CD4-positive, alpha-beta memory T cell (primary cell): Measurements from ENCODE around the gene SYTL3. TPM values are rescaled to one million over a fixed set of nuclear protein-coding genes. Genes with fewer than 3 reads are reported as not detected.
"Not testable (repeated sequence)": the region's sequence is repeated elsewhere in the genome, so short reads cannot be mapped to it uniquely, and the experiment has no call there.

Source experiments
- CTCF ChIA-PET: fragments of 350-600 bp; sonication (Branson Sonifier 250); formaldehyde crosslinking; loops from one replicate; lab custom pipeline; 2021; ENCODE audit warnings: inconsistent platforms; ENCODE audit not compliant: partially characterized antibody; lab: Charles Lee
- POLR2A ChIA-PET: fragments of 350-600 bp; sonication (Branson Sonifier 250); formaldehyde crosslinking; loops from one replicate; lab custom pipeline; 2021; ENCODE audit not compliant: partially characterized antibody; lab: Charles Lee
- DNase-seq, 5 donors: peaks; one replicate each; pipeline versions ENCODE4 v3.0.0 to v3.0.0-alpha.2; 2020 to 2022; ENCODE audit warnings: mixed read lengths in 1 of 5
- H3K27ac ChIP-seq: one replicate; pipeline ENCODE4 v1.7.0; 2013; ENCODE audit warnings: low read depth, low read length
- H3K27me3 ChIP-seq: 2 replicates; pipeline ENCODE4 v1.7.0; 2013; ENCODE audit warnings: mild to moderate bottlenecking, low read length, moderate library complexity; ENCODE audit not compliant: insufficient read depth
- H3K36me3 ChIP-seq: 2 replicates; pipeline ENCODE4 v1.7.0; 2013; ENCODE audit warnings: mild to moderate bottlenecking, low read length, moderate library complexity; ENCODE audit not compliant: insufficient read depth
- H3K4me1 ChIP-seq: 2 replicates; pipeline ENCODE4 v1.7.0; 2013; ENCODE audit warnings: mild to moderate bottlenecking, low read length, moderate library complexity; ENCODE audit not compliant: insufficient read depth
- H3K4me3 ChIP-seq, 2 donors: one replicate each; pipeline ENCODE4 v1.7.0; 2013; ENCODE audit warnings: low read length in 2 of 2, mild to moderate bottlenecking in 1 of 2
- H3K9me3 ChIP-seq, 2 donors: one replicate each; pipeline ENCODE4 v1.7.0; 2013; ENCODE audit warnings: low read length in 2 of 2, control low read depth in 1 of 2; ENCODE audit not compliant: control insufficient read depth in 1 of 2
- H3K27ac Mint-ChIP-seq, 7 donors: one replicate each; pipeline ENCODE4 v1.8.0; 2020 to 2021; ENCODE audit warnings: mixed read lengths in 7 of 7, mild to moderate bottlenecking in 6 of 7, inconsistent platforms in 3 of 7, moderate library complexity in 3 of 7
- H3K27me3 Mint-ChIP-seq, 2 donors: one replicate each; pipeline ENCODE4 v1.8.0; 2020 to 2021; ENCODE audit warnings: mixed read lengths in 2 of 2
- H3K36me3 Mint-ChIP-seq, 2 donors: one replicate each; pipeline ENCODE4 v1.8.0; 2020 to 2021; ENCODE audit warnings: mixed read lengths in 2 of 2, inconsistent platforms in 1 of 2, mild to moderate bottlenecking in 1 of 2
- H3K4me1 Mint-ChIP-seq, 4 donors: one replicate each; pipeline ENCODE4 v1.8.0; 2020 to 2021; ENCODE audit warnings: mixed read lengths in 4 of 4, mild to moderate bottlenecking in 1 of 4
- H3K4me3 Mint-ChIP-seq, 8 donors: one replicate each; pipeline ENCODE4 v1.8.0; 2020 to 2021; ENCODE audit warnings: mixed read lengths in 8 of 8, mild to moderate bottlenecking in 7 of 8, moderate library complexity in 6 of 8, inconsistent platforms in 3 of 8
- H3K9me3 Mint-ChIP-seq, 8 donors: one replicate each; pipeline ENCODE4 v1.8.0; 2020 to 2021; ENCODE audit warnings: mixed read lengths in 8 of 8, mild to moderate bottlenecking in 5 of 8, inconsistent platforms in 3 of 8, moderate library complexity in 1 of 8
- intact Hi-C: fragments of 100-400 bp; cut with micrococcal nuclease; formaldehyde crosslinking; loops from one replicate; pipeline ENCODE4 v1.15.1; 2023
- polyA plus RNA-seq, 2 donors: library from polyadenylated mRNA; unstranded; fragments of 300-500 nt; fragmentation: Illumina TruSeq; gene quantifications; one replicate each; pipeline ENCODE4 v1.2.3, GENCODE V29; 2021
- total RNA-seq, 2 experiments: library from RNA; stranded (reverse); gene quantifications; one replicate each; pipeline ENCODE4 v1.2.3, GENCODE V29; 2021

SYTL3 gene
- total and polyA plus RNA-seq, 4 experiments from 2014 or later = 11.9 to 24.3 (median 17.8) TPM

DNA sequence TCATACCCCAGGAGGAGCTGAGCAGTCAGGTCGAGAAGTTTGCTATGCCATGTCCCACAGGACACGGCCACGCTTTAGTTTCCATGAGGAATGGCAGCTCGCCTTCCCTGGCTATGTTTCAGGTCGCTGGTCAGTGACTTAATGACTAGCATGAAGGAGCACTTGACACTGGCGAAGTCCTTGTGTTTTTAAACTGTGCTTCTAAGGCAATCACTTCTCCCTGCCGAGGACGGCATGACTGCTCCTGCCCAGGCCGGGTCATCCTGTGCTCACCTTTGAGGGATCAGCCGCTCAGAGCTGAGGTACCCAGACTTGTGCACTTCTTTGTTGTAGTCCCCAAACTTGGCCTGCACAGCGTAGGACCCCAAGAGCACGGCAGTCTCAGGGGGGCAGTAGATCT, 135.2 kb downstream of the SYTL3 start:
- DNase-seq = no peak
- peaks cover 73 to 92% of the 10 kb centered on the region in 2 donors for H3K36me3 Mint-ChIP-seq
- H3K9me3 Mint-ChIP-seq = peaks cover 0 to 2% (median 0%) of the 10 kb centered on the region in 8 donors
- Histone ChIP-seq H3K4me1 (peaks cover 33% of the 10 kb centered on the region), H3K27me3 (no peaks in the 10 kb centered on the region), H3K27ac (no peak overlapping the region), H3K9me3 (no peaks in the 10 kb centered on the region), H3K36me3 (peaks cover 79% of the 10 kb centered on the region), H3K4me3 (no peak overlapping the region)
- POLR2A ChIA-PET = interaction anchor here (0.9 to 1.8 kb wide), 3 partner anchors 34 to 85 kb away, joined by 3 to 12 read pairs (median 6); partner anchors contain the start of gene EZR
- H3K4me3 Mint-ChIP-seq = no peak overlapping the region
- peak overlapping the region in 6 of 7 donors; percentile 29 to 78 (median 66) for H3K27ac Mint-ChIP-seq
- intact Hi-C loops = no loop called here
- peaks cover 21 to 62% (median 35%) of the 10 kb centered on the region in 4 donors for H3K4me1 Mint-ChIP-seq
- CTCF ChIA-PET = interaction anchor here (1.2 to 2.0 kb wide), 2 partner anchors 8 to 174 kb away, joined by 3 to 6 read pairs; no protein-coding TSS in a partner anchor
- no peaks in the 10 kb centered on the region for H3K27me3 Mint-ChIP-seq

DNA sequence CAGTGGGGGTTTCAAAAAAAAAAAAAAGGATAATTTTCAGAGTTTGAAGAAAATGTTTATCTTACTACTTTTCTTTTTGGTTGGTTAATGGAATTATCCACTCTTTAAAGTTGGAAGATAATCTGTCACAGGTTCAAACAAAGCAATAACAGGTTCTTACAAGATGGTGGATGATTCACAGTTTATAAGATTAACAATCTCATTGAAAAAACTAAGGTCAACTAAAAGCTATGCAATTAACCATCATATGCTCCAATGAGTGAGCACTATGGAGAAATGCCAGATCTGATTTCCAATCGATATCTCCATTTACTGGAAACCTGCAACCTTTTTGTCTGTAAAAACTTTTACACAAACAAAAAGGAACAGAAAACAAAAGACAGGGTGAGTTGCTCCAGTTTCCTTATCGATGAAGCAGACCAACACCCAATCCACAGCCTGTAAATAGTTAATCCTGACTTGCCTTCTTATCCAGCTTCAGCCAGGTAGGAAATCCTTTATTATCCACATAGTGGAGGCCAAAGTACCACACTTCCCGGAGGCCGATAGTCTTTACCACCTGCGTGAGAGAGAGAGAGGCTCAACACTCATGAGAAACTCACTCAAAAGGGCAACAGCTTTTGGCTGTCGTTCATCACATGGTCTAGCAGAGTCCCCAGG, 136.9 kb downstream of the SYTL3 start:
- H3K9me3 Mint-ChIP-seq = peaks cover 0 to 2% (median 0%) of the 10 kb centered on the region in 8 donors
- H3K27ac ChIP-seq = no peak overlapping the region
- no peaks in the 10 kb centered on the region for H3K9me3 ChIP-seq
- peak overlapping the region in 6 of 7 donors; percentile 41 to 83 (median 66) for H3K27ac Mint-ChIP-seq
- H3K27me3 Mint-ChIP-seq = no peaks in the 10 kb centered on the region
- peaks cover 59 to 85% of the 10 kb centered on the region in 2 donors for H3K36me3 Mint-ChIP-seq
- intact Hi-C loops = no loop called here
- H3K4me1 Mint-ChIP-seq = peaks cover 30 to 64% (median 44%) of the 10 kb centered on the region in 4 donors
- no peak for DNase-seq
- ChIA-PET POLR2A (interaction anchor here (1.1 to 1.2 kb wide), 2 partner anchors 11 to 81 kb away, joined by 3 read pairs; no protein-coding TSS in a partner anchor), CTCF (interaction anchor here (0.9 kb wide), 1 partner anchor 17 kb away, joined by 3 read pairs; no protein-coding TSS in a partner anchor)
- H3K36me3 ChIP-seq = peaks cover 62% of the 10 kb centered on the region
- H3K4me3 ChIP-seq = no peak overlapping the region
- H3K4me3 Mint-ChIP-seq = no peak overlapping the region
- no peaks in the 10 kb centered on the region for H3K27me3 ChIP-seq
- peaks cover 45% of the 10 kb centered on the region for H3K4me1 ChIP-seq

DNA sequence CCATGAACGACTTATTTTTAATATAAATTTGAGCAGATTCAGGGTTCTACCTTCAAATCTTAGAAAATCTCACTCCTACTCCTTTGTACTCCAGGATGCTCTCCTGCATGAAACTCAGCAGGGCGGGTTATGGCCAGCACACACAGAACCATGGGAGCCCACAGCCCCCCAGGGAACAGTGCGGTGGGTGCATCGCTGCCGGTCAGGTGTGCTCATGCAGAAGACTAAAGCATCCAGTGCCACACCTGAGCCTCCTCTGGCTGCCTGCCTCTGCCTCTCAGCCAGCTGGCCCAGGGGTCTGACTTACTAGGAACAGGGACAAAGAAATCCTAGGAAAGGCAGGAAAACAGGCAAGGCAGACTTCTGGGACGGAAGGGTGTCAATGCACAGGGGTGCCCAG, 137.5 kb downstream of the SYTL3 start:
- ChIA-PET POLR2A (interaction anchor here (1.1 kb wide), 1 partner anchor 80 kb away, joined by 3 read pairs; no protein-coding TSS in a partner anchor), CTCF (interaction anchor here (1.3 kb wide), 1 partner anchor 171 kb away, joined by 4 read pairs; no protein-coding TSS in a partner anchor)
- H3K4me1 Mint-ChIP-seq = peaks cover 32 to 67% (median 46%) of the 10 kb centered on the region in 4 donors
- H3K36me3 ChIP-seq = peaks cover 56% of the 10 kb centered on the region
- peak overlapping the region in 4 of 7 donors; percentile 62 to 83 (median 74) for H3K27ac Mint-ChIP-seq
- peaks cover 54 to 79% of the 10 kb centered on the region in 2 donors for H3K36me3 Mint-ChIP-seq
- H3K9me3 ChIP-seq = no peaks in the 10 kb centered on the region
- peaks cover 51% of the 10 kb centered on the region for H3K4me1 ChIP-seq
- H3K4me3 ChIP-seq = no peak overlapping the region
- H3K27me3 ChIP-seq = no peaks in the 10 kb centered on the region
- no peak overlapping the region for H3K27ac ChIP-seq
- intact Hi-C loops = no loop called here
- H3K9me3 Mint-ChIP-seq = peaks cover 0 to 2% (median 0%) of the 10 kb centered on the region in 8 donors
- no peak overlapping the region for H3K4me3 Mint-ChIP-seq
- H3K27me3 Mint-ChIP-seq = no peaks in the 10 kb centered on the region
- no peak for DNase-seq

DNA sequence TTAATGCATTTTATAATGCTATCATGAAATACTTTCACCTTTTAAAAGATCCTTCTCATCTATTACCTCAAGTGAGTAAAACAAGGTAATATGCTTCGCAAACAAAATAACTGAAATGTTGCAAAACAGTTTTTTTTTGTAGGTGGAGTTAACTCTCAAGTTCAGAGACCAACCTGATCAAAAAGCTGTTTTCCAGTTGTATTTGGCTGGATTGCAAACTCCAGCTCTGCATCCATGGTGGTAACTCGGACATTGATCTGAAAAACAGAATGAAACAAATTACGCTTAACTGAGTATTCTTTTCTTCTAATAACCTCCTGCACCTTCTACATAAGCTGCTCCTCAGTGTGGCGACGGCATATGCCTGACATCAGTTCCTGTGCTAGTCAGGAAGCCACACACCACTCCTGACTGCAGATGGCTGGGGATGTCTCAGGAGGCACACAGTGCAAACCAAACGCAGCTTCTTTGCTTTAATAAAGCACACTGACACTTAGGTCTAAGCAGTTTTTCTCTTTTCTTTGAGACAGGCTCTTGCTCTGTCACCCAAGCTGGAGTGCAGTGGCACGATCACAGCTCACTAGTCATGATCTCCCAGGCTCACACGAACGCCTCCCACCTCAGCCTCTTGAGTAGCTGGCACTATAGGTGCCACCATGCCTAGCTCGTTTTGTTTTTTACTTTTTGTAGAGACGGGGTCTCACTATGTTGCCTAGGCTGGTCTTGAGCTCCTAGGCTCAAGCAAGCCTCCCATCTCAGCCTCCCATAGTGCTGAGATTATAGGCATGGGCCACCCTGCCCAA, 139.5 kb downstream of the SYTL3 start:
- peak; percentile 65 to 82 (median 75) for DNase-seq

DNA sequence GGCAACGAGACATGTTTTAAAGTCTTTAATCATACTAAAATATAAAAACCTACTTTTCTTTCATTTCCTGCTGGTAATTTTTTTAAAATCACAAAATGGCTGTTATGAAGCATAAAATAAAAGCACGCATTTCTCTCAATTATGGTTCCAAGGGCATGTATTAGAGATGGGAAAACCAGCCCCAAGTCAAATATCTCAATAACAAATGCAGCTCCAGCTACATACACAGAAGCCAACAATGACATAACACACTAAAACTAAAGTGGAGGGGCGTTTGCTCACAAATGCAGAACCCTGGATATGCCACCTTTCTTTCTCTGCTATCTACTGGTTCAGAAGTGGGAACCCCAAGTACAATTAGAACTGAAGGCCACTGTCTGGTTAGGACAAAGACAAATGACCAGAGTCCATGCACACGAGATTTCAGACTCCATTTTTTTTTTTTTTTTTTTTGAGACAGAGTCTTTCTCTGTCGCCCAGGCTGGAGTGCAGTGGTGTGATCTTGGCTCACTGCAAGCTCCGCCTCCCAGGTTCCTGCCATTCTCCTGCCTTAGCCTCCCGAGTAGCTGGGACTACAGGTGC, 141.5 kb downstream of the SYTL3 start:
- Mint-ChIP-seq H3K4me3 (peak overlapping the region in 4 of 8 donors; percentile 12 to 71 (median 53)), H3K4me1 (peaks cover 55 to 82% (median 72%) of the 10 kb centered on the region in 4 donors), H3K27ac (peak overlapping the region; percentile 73 to 95 (median 90)), H3K9me3 (peaks cover 0 to 2% (median 0%) of the 10 kb centered on the region in 8 donors), H3K27me3 (no peaks in the 10 kb centered on the region), H3K36me3 (peaks cover 27 to 49% of the 10 kb centered on the region in 2 donors)
- ChIA-PET CTCF (interaction anchor here (0.9 to 9.1 kb wide), 9 partner anchors 12 to 181 kb away, joined by 3 to 108 read pairs (median 10); no protein-coding TSS in a partner anchor), POLR2A (interaction anchor here (0.7 to 6.2 kb wide), 5 partner anchors 12 to 77 kb away, joined by 3 to 47 read pairs (median 4); no protein-coding TSS in a partner anchor)
- peaks cover 20% of the 10 kb centered on the region for H3K36me3 ChIP-seq
- DNase-seq = no peak
- no peak overlapping the region for H3K4me3 ChIP-seq
- H3K27me3 ChIP-seq = no peaks in the 10 kb centered on the region
- intact Hi-C loops = loop anchor here (5.0 to 10.0 kb wide), 3 partner anchors 74 to 343 kb away; no protein-coding TSS in a partner anchor
- peaks cover 76% of the 10 kb centered on the region for H3K4me1 ChIP-seq
- H3K9me3 ChIP-seq = no peaks in the 10 kb centered on the region
- no peak overlapping the region for H3K27ac ChIP-seq

More for the DNA sequence above, 139.5 kb downstream of the SYTL3 start:
- no peaks in the 10 kb centered on the region for H3K27me3 ChIP-seq
- CTCF ChIA-PET = interaction anchor here (0.7 to 9.1 kb wide), 22 partner anchors 9 to 321 kb away, joined by 3 to 108 read pairs (median 4); partner anchors contain the start of gene RSPH3
- POLR2A ChIA-PET = interaction anchor here (0.6 to 2.8 kb wide), 22 partner anchors 9 to 318 kb away, joined by 3 to 27 read pairs (median 6); partner anchors contain the start of genes EZR and RSPH3
- Mint-ChIP-seq H3K4me1 (peaks cover 45 to 75% (median 57%) of the 10 kb centered on the region in 4 donors), H3K9me3 (peaks cover 0 to 2% (median 0%) of the 10 kb centered on the region in 8 donors), H3K36me3 (peaks cover 36 to 67% of the 10 kb centered on the region in 2 donors), H3K27me3 (no peaks in the 10 kb centered on the region), H3K27ac (peak overlapping the region; percentile 88 to 97 (median 91)), H3K4me3 (peak overlapping the region; percentile 62 to 82 (median 74))
- intact Hi-C loops = loop anchor here (1.0 kb wide), 2 partner anchors 64 to 183 kb away; no protein-coding TSS in a partner anchor
- peaks cover 36% of the 10 kb centered on the region for H3K36me3 ChIP-seq
- H3K4me3 ChIP-seq = peak overlapping the region in 1 of 2 donors; percentile 1
- H3K4me1 ChIP-seq = peaks cover 64% of the 10 kb centered on the region
- H3K27ac ChIP-seq = peak overlapping the region; percentile 41
- H3K9me3 ChIP-seq = no peaks in the 10 kb centered on the region

DNA sequence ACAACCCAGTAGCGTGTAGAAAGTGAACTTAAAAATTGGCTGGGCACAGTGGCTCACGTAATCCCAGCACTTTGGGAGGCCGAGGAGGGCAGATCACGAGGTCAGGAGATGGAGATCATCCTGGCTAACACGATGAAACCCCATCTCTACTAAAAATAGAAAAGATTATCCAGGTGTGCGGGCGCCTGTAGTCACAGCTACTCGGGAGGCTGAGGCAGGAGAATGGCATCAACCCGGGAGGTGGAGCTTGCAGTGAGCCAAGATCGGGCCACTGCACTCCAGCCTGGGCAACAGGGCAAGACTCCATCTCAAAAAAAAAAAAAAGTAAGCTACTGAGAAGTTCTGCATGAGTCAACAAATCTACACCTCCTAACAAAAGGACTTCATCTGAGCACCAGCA, 142.7 kb downstream of the SYTL3 start:
- CTCF ChIA-PET = interaction anchor here (0.9 to 9.1 kb wide), 21 partner anchors 8 to 342 kb away, joined by 3 to 108 read pairs (median 6); no protein-coding TSS in a partner anchor
- H3K9me3 Mint-ChIP-seq, H3K36me3 ChIP-seq, H3K27me3 Mint-ChIP-seq, H3K27me3 ChIP-seq, DNase-seq, H3K9me3 ChIP-seq, H3K4me3 ChIP-seq, H3K27ac ChIP-seq: not testable (repeated sequence)
- POLR2A ChIA-PET = interaction anchor here (1.0 to 6.2 kb wide), 7 partner anchors 11 to 76 kb away, joined by 3 to 47 read pairs (median 6); no protein-coding TSS in a partner anchor
- peak overlapping the region in 4 of 8 donors; percentile 22 to 60 (median 40) for H3K4me3 Mint-ChIP-seq
- H3K4me1 ChIP-seq = peaks cover 88% of the 10 kb centered on the region
- peaks cover 26 to 44% of the 10 kb centered on the region in 2 donors for H3K36me3 Mint-ChIP-seq
- H3K27ac Mint-ChIP-seq = peak overlapping the region; percentile 62 to 95 (median 90)
- intact Hi-C loops = loop anchor here (2.0 to 10.0 kb wide), 5 partner anchors 18 to 342 kb away; no protein-coding TSS in a partner anchor
- H3K4me1 Mint-ChIP-seq = peaks cover 62 to 87% (median 77%) of the 10 kb centered on the region in 4 donors
